ENCODE data around the gene SORCS1. TPM values are rescaled to one million over a fixed set of nuclear protein-coding genes. Genes with fewer than 3 reads are reported as not detected.

The SORCS1 gene
- total RNA-seq, 2 donors from 2014 or later, result not detected

DNA sequence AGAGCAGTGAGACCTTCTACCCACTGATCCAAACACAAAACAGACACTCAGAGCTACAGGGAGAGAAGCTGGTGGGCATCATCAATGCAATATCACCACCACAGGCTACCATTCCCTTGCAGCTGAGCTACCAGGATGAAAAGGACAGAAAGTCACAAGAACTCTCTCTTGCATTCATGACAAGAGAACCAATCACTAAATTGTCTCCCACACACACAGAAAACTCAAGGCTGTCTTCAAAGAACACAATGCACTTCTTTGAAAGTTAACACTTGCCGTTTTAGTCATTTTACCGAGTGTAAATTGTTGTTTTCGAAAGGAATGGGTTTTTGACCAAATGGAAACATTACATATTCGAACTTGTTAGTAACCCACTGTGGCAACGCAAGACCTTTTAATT, 626.6 kb downstream of the SORCS1 start:
- Mint-ChIP-seq H3K36me3 (no peaks in the 10 kb centered on the region), H3K9me3 (peaks cover 0 to 8% of the 10 kb centered on the region in 2 donors), H3K27ac (no peak overlapping the region)
- DNase-seq (ENCODE audit: low spot score in 2 of 2), result no peak
- no peak for ATAC-seq

GRCh38 chr10:106535304-106535953, 629.1 kb downstream of the SORCS1 start:
- DNase-seq (ENCODE audit: low spot score in 2 of 2) (no peak), ATAC-seq (no peak)
- Mint-ChIP-seq H3K9me3 (peaks cover 0 to 8% of the 10 kb centered on the region in 2 donors), H3K27ac (no peak overlapping the region), H3K36me3 (no peaks in the 10 kb centered on the region)

DNA sequence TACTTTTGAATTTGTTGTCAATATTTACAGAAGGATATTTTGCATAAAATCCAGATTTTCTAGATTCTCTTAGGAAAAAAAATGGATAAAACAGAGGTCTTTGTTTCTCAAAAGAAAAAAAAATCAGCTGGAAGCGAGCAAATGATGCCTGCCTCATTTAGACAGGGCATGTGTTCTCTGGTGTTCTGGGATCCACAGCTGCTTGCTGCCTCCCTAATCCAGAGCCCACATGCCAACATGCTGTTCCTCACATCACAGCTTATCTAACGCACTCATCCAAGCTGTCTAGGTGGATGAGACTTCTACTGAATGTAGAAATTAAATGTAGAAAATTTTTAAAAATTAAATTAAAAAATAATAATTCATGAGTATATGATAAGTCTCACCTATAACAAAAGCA, 630.1 kb downstream of the SORCS1 start:
- DNase-seq (ENCODE audit: low spot score in 2 of 2), result no peak
- Mint-ChIP-seq H3K36me3 (no peaks in the 10 kb centered on the region), H3K27ac (no peak overlapping the region), H3K9me3 (peaks cover 0 to 8% of the 10 kb centered on the region in 2 donors)
- ATAC-seq, result no peak

DNA sequence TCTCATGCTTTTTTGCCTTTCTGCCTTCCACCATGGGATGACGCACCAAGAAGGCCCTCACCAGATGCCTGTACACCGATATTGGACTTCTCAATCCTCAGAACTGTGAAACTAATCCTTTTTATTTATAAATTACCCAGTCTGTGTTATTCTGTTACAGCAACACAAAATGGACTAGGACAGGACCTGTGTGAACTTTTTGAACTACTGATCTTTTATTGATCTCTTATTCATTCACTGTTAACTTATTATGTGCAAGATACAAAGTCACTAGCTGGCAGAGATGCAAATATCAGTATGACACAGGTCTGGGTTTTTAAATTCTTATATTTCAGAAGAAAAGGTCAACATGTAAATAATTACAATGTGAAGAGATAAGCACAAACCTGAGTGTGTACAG, 635.8 kb downstream of the SORCS1 start:
- DNase-seq (ENCODE audit: low spot score in 2 of 2) (no peak), ATAC-seq (no peak)
- Mint-ChIP-seq H3K36me3 (no peaks in the 10 kb centered on the region), H3K27ac (no peak overlapping the region), H3K9me3 (peaks cover 0 to 8% of the 10 kb centered on the region in 2 donors)

GRCh38 chr10:106525835-106526234, 638.7 kb downstream of the SORCS1 start:
- ATAC-seq, result no peak
- H3K9me3 Mint-ChIP-seq, result peaks cover 0 to 5% of the 10 kb centered on the region in 2 donors
- H3K36me3 Mint-ChIP-seq, result no peaks in the 10 kb centered on the region
- no peak for DNase-seq (ENCODE audit: low spot score in 2 of 2)
- H3K27ac Mint-ChIP-seq, result no peak overlapping the region

Data from activated naive CD4-positive, alpha-beta T cell treated with anti-CD3 and anti-CD28 coated beads, Interleukin-2, amount 50 U/mL, for 72 hours (primary cell).